HG03354 (cell line): ENCODE measurements around the gene DPH2.

Source experiments
- ATAC-seq: cut with Tn5 transposase; IDR thresholded peaks from one replicate; pipeline ENCODE4 v1.9.1; 2021; ENCODE audit warnings: mild to moderate bottlenecking; ENCODE audit not compliant: unreplicated experiment, poor library complexity, severe bottlenecking

Gene DPH2

DNA sequence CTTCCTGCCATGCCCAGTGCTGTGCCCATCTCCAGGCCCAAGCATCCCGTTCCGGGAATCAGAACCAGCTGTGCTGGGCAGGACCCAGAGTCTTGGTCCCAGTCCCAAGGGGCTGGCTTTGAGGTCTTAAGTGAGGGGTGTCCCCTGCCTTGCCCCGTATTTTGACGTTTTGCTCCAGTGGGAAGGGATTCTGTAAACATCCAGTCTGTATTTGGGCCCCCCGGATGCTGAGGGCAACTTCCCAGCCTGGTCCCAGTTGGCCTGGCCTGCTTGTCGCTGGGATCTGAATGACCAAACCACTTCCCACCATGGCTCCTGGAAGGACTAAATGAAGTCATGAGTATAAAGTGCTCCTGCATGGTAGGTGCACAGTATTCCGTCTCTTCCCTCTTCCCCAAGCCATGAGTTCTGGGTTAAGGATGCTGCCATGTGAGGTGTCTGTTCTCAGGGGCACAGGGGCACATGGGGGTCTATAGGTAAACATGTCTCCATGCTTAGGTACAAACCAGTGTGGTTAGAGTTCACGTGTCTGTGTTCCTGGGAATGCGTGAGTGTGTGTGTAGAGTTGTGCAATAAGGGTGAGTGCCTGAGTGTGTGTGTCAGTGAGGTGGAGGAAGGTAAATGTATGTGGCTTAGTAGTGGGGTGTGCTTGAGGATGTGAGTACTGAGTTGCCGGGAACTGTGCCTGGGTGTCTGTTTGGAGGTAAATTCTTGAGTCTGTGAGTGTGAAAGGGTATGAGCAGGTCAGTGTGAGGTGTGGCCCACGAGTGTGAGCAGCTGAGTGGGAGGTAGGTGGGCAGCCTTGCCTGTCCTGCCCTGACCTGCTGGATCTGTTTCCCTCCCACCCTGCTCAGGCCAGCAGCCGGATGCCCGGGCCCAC, 10.7 kb downstream of the DPH2 start:
- ATAC-seq: no peak

DNA sequence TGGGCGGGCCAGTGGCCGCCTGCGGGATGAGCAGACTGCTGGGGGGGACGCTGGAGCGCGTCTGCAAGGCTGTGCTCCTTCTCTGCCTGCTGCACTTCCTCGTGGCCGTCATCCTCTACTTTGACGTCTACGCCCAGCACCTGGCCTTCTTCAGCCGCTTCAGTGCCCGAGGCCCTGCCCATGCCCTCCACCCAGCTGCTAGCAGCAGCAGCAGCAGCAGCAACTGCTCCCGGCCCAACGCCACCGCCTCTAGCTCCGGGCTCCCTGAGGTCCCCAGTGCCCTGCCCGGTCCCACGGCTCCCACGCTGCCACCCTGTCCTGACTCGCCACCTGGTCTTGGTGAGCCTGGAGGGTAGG, 11.3 kb downstream of the DPH2 start:
- no peak for ATAC-seq

- no peak for ATAC-seq
These were observed 11.8 kb downstream of the DPH2 start for GRCh38 chr1:43981636-43982035.

DNA sequence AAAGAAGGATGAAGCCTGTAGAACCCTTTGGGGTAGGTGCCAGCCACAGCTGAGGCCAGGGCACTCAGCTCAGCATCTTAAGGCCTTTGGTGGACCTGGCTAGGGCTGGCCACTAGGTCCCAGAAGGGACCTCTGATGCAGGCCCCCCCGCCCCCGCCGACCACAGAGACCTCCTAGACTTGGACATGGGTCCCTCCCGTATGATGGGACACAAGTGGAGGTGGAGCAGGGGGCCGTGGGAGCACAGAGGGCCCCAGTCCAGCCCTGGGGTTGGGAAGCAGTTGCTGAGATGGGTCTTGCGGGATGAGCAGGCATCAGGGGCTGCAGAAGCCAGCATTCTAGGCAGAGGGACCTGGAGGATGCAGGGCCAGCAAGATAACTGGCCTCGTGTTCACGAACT, 12.4 kb downstream of the DPH2 start:
- ATAC-seq: no peak

DNA sequence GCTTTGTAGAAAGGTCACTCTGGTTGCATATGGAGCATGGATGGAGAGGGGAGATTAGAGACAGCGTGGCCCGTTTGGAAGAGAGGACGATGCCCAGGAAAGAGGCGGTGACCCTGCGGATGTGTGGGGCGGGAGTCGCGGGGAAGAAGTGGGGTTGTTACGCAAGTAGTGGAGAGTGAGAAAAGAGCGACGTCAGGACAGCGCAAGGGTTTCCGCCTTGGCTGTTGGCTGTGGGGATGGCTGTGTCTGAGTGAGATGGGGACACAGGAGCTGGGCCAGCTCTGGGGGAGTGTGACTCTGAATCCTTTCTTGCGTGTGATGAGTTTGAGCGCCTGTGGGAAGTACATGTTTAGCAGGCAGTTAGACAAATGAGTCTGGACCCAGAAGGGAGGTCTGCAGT, 13.0 kb downstream of the DPH2 start:
- ATAC-seq: no peak

GRCh38 chr1:43983253-43983899, 13.6 kb downstream of the DPH2 start:
- ATAC-seq: no peak

GRCh38 chr1:43984855-43985254, 15.0 kb downstream of the DPH2 start:
- no peak for ATAC-seq

DNA sequence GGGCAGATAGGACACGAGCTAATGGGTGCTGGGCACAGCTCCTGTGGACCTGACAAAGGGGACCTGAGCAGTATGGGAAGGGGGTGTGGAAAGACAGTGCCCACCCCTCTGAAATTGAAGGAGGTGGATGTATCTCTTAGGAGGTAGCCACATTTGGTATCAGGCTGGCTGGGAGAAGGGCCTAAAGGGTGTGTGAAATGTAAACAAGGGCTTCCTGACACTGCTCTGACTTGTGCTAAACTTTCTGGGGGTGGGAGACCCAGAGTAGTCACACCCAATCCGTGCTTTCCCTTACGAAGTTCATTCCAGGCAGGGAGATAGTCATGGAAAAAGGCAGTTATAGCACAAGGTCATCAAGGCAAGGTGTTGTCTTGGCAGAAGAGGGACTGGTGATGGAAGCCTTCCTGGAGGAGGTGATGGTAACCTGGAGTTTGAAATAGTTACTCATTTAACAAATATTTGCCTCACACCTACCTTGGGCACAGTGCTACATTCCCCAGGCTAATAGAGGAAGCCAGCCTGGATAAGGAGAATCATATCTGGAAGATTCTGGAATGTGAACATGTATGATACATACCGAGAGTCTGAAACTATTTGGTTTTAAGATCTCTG, 16.3 kb downstream of the DPH2 start:
- no peak for ATAC-seq

- ATAC-seq: no peak
These were observed 16.9 kb downstream of the DPH2 start for GRCh38 chr1:43986712-43987111.

DNA sequence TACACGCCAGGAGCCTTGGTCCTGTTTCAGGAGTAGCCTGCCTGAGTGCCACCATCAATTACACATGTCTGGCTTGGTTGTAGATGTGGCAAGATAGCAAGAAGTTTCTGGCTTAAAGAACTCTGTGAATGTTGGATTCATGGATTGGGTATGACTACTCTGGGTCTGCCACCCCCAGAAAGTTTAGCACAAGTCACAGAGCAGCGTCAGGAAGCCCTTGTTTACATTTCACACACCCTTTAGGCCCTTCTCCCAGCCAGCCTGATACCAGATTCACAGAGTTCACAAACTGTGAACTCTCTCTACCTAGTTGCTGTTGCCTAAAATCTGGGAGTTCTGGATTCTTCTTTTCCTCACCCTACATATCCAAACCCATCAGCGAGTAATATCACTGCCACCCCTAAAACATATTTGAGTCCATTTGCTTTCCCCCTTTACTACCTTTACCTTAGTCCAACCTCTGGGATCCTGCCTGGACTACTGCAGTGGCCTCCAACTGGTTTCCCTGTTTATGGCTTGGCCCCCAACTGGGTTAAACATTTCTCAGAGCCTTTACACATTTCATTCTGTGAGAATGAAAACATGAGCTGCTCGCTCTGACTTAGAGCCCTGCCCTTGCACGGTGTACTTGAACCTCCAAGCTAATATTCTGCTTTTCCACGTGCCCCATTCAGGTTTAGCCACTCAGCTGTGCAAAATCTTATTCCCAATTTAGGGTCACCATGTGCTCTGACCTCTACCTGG, 17.5 kb downstream of the DPH2 start:
- ATAC-seq: no peak

DNA sequence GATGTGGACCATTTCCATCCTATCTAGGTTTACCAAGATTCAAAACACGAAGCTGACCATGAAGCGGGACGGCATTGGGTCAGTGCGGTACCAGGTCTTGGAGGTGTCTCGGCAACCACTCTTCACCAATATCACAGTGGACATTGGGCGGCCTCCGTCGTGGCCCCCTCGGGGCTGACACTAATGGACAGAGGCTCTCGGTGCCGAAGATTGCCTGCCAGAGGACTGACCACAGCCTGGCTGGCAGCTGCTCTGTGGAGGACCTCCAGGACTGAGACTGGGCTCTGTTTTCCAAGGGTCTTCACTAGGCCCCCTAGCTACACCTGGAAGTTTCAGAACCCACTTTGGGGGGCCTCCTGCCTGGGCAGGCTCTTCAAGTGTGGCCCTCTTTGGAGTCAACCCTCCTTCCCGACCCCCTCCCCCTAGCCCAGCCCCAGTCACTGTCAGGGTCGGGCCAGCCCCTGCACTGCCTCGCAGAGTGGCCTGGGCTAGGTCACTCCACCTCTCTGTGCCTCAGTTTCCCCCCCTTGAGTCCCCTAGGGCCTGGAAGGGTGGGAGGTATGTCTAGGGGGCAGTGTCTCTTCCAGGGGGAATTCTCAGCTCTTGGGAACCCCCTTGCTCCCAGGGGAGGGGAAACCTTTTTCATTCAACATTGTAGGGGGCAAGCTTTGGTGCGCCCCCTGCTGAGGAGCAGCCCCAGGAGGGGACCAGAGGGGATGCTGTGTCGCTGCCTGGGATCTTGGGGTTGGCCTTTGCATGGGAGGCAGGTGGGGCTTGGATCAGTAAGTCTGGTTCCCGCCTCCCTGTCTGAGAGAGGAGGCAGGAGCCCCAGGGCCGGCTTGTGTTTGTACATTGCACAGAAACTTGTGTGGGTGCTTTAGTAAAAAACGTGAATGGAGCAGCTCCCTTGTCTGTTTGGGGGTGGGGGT, 20.7 kb downstream of the DPH2 start:
- ATAC-seq: no peak

DNA sequence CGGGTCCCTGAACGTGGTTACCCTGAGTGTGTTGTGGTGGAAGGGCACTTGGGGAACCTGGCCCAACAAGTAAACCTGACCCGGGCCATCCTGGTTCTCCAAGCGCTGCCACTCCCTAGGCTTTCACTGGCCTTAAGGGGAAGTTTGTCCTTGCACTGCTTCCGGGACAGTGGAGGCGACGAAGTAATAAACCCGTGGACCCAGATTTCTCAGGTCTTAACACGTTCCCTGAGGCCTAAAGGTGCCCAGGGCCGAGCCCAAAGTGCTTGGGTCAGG, 21.3 kb downstream of the DPH2 start:
- peak; percentile 2 for ATAC-seq

- ATAC-seq: peak; percentile 81
These were observed 21.8 kb downstream of the DPH2 start, which contains the start of gene CCDC24 for GRCh38 chr1:43991476-43992231. Gene CCDC24 (plus strand): TSS chr1:43991599. CDS start chr1:43991879, 280 bp downstream.

- no peak for ATAC-seq
These were observed 22.6 kb downstream of the DPH2 start for GRCh38 chr1:43992232-43992995.

DNA sequence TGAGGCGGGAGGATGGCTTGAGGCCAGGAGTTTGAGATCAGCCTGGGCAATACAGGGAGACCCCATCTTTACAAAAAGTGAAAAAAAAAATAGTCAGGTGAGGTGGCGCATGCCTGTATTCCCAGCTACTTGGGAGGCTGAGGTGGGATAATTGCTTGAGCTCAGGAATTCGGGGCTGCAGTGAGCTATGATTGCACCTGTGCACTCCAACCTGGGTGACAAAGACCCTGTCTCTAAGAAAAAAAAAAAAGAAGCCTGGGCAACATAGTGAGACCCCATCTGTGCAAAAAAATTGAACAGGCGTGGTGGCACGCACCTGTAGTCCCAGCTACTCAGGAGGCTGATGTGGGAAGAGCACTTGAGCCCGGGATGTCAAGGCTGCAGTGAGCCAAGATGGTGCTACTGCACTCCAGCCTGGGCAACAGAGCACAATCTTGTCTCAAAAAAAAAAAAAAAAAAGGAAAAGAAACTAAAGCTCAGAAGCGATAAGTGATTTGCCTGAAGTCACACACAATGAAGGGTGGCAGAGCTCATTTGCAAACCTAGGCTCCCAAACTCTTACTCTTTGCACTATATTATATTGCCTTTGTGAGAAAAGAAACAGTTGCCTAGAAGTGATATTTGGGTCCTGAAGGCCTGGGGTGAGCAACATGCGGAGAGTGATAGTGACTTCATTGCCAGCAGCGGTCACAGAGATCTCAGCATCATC, 23.6 kb downstream of the DPH2 start:
- ATAC-seq: no peak

- no peak for ATAC-seq
These were observed 24.3 kb downstream of the DPH2 start for GRCh38 chr1:43994071-43994470.
